Thyroid gland (tissue), 4 donors: ENCODE results near the gene KYNU. TPM values are rescaled to one million over a fixed set of nuclear protein-coding genes. Genes with fewer than 3 reads are reported as not detected.

ENCODE experiments used
- DNase-seq, 2 donors: peaks; one replicate each; pipeline ENCODE4 v3.0.0-alpha.2; 2019
- H3K27ac ChIP-seq, 3 donors: fragments of 200-600 bp; sonication (generic); 1 replicate in 2 of 3; 2 replicates in 1 of 3; pipeline ENCODE4 v1.5.1; 2016 to 2019; ENCODE audit warnings: mild to moderate bottlenecking in 1 of 3, moderate library complexity in 1 of 3
- H3K27me3 ChIP-seq: fragments of 200-600 bp; sonication (generic); one replicate; pipeline ENCODE4 v1.5.1; 2019
- H3K36me3 ChIP-seq, 2 donors: fragments of 200-600 bp; sonication (generic); one replicate each; pipeline ENCODE4 v1.5.1; 2016 to 2019
- H3K4me1 ChIP-seq, 2 donors: fragments of 200-600 bp; sonication (generic); one replicate each; pipeline ENCODE4 v1.5.1; 2017 to 2019
- H3K4me3 ChIP-seq, 3 donors: fragments of 200-600 bp; sonication (generic); replicated peaks in 1 of 3; 1 replicate in 2 of 3; 2 replicates in 1 of 3; pipeline ENCODE4 v1.5.1; 2016; ENCODE audit warnings: mild to moderate bottlenecking in 1 of 3
- H3K9me3 ChIP-seq: fragments of 200-600 bp; sonication (generic); one replicate; pipeline ENCODE4 v1.5.1; 2017
- CTCF ChIP-seq, 6 experiments: fragments of 200-600 bp in 3 of 6; fragments of 450-650 bp in 3 of 6; sonication (generic) in 3 of 6; IDR thresholded peaks; one replicate each; pipeline ENCODE4 v1.5.1; 2016 to 2019; ENCODE audit warnings: antibody characterized with exemption in 6 of 6, mild to moderate bottlenecking in 2 of 6, inconsistent platforms in 1 of 6, moderate library complexity in 1 of 6
- POLR2A ChIP-seq, 2 donors: fragments of 450-650 bp; IDR thresholded peaks; one replicate each; pipeline ENCODE4 v1.6.1; 2017; ENCODE audit warnings: antibody characterized with exemption in 2 of 2, mild to moderate bottlenecking in 2 of 2, moderate library complexity in 1 of 2
- WGBS, 2 donors: methylation state at CpG; one replicate each; pipeline ENCODE4 v1.1.5; 2017; 5-methylcytosine and 5-hydroxymethylcytosine counted together
- intact Hi-C: fragments of 100-400 bp; cut with DNase I; formaldehyde crosslinking; loops from one replicate; pipeline ENCODE4 v1.15.1; 2023
- total RNA-seq, 4 donors: library from RNA; depleted of rRNA; stranded (reverse); fragments of >200 nt; gene quantifications; one replicate each; pipeline ENCODE4 v1.2.3, GENCODE V29; 2016

The KYNU gene
- total RNA-seq, 4 donors from 2014 or later = 0.93 to 7.8 (median 4.5) TPM

- H3K36me3 ChIP-seq = no peaks in the 10 kb centered on the region
- no peak overlapping the region for H3K4me3 ChIP-seq
- no peak for DNase-seq
- intact Hi-C loops = no loop called here
- no peaks in the 10 kb centered on the region for H3K9me3 ChIP-seq
- H3K4me1 ChIP-seq = no peaks in the 10 kb centered on the region
- TF ChIP-seq CTCF (IDR thresholded peaks at IDR 0.05) = no peak
- TF ChIP-seq POLR2A (IDR thresholded peaks at IDR 0.05) = no peak
- WGBS, 2 donors = 60 to 72% methylated on average over 4 of the region's 4 CpGs
- no peaks in the 10 kb centered on the region for H3K27me3 ChIP-seq
- no peak overlapping the region for H3K27ac ChIP-seq
These were observed 138.2 kb downstream of the KYNU start for GRCh38 chr2:143015656-143016055.

DNA sequence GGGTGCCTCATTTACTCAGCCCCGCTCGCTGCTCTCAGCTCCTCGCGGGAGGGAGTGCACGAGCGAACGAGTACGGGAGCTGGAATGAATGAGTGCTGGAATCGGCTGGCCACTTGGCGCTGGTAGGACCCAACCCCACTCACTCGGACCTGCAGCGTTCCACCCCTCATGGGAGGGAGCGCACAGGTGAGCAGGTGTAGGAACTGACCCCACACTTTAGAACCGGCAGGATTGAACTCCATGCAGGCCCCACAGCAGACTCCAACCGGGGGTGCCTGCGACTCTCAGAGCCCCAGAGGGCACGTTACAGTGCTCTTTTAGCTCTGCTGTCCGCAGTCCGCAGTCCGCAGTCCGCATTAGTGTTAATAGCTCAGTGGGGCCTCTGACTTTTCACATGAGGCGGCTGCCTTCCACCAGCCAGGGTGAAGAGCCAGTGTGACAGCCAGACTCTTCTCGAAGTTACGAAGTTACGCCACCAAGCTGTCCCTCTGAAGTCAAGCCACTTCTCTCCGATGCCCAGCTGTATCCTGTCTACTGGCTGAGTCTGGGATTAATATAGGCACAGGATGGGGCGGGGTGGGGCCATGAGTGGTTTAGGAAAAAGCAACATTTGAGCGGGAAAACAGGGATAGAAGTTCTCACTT, 149.1 kb downstream of the KYNU start:
- DNase-seq = peak in 1 of 2 donors; percentile 2
- WGBS, 2 donors = 25 to 29% methylated on average over 21 to 28 of the region's 28 CpGs
- Histone ChIP-seq H3K36me3 (no peaks in the 10 kb centered on the region), H3K4me3 (no peak overlapping the region), H3K4me1 (peaks cover 0 to 8% of the 10 kb centered on the region in 2 donors), H3K27ac (no peak overlapping the region), H3K9me3 (no peaks in the 10 kb centered on the region), H3K27me3 (no peaks in the 10 kb centered on the region)
- TF ChIP-seq POLR2A (IDR thresholded peaks at IDR 0.05) = no peak
- intact Hi-C loops = no loop called here

GRCh38 chr2:143029141-143029540, 151.7 kb downstream of the KYNU start:
- intact Hi-C loops = no loop called here
- H3K4me3 ChIP-seq = no peak overlapping the region
- no peak for DNase-seq
- no peak overlapping the region for H3K27ac ChIP-seq
- H3K9me3 ChIP-seq = no peaks in the 10 kb centered on the region
- TF ChIP-seq CTCF (IDR thresholded peaks at IDR 0.05) (no peak), POLR2A (IDR thresholded peaks at IDR 0.05) (no peak)
- 78 to 81% methylated on average over 2 of the region's 2 CpGs for WGBS, 2 donors
- no peaks in the 10 kb centered on the region for H3K36me3 ChIP-seq
- peaks cover 0 to 8% of the 10 kb centered on the region in 2 donors for H3K4me1 ChIP-seq
- H3K27me3 ChIP-seq = no peaks in the 10 kb centered on the region

DNA sequence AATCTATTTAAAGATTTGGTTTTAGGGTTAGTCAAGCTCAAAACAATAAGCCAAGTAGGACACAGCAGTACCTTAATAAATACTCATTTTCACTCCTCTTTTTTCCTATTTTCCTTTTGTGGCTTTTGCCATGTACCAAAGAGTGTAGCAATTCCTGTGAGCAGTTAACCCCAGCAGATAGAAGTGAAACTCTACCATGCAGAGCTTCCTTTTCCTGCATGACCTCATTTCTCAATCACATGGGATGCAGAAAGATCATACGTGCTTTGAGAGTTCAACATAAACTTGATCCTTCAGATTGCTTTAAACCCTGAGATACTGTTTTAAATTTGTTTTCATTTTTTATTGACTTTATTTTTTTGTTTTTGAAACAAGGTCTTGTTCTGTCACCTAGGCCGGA, 152.7 kb downstream of the KYNU start:
- peaks cover 0 to 8% of the 10 kb centered on the region in 2 donors for H3K4me1 ChIP-seq
- H3K27ac ChIP-seq = no peak overlapping the region
- intact Hi-C loops = no loop called here
- no peaks in the 10 kb centered on the region for H3K27me3 ChIP-seq
- no peak for TF ChIP-seq CTCF (IDR thresholded peaks at IDR 0.05)
- TF ChIP-seq POLR2A (IDR thresholded peaks at IDR 0.05) = no peak
- H3K4me3 ChIP-seq = no peak overlapping the region
- no peak for DNase-seq
- no peaks in the 10 kb centered on the region for H3K9me3 ChIP-seq
- H3K36me3 ChIP-seq = no peaks in the 10 kb centered on the region
- 80 to 86% methylated on average over 2 of the region's 2 CpGs for WGBS, 2 donors

DNA sequence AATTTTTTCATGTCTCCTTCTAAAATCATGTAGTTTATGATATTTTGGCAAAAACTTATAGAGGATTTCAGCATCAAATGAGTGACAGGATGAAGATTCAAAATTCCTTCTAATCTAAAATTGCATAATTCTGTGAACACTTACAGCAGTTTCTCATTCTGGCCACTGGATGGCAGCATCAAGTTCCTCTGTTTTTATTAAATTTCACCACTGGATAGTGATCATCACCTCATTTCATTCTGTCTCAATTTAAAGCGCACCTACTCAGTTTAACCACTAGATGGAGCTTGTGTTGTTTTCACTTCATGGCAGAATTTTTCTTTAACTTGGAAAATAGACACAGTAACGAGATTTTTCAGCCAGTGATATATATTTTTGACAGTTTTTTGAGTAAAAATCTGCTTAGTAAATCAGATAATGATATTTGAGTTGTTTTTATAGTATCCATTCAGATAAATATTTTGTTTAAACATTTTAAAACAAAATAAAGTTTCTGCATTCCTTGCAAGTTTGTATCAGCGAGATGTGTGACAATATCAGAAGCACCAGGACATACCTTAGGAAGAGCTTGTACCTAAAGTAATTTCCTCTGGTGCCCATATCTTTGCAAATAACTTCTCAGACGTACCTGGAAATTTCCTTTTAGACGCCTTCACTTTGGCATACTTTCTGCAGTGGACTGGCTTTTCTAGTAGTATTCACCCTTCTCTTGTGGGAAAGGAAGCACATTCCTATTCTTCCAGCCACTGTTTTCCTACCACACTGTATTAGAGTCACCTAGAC, 157.0 kb downstream of the KYNU start:
- TF ChIP-seq CTCF (IDR thresholded peaks at IDR 0.05) (peak; percentile 79 to 99 (median 94)), POLR2A (IDR thresholded peaks at IDR 0.05) (no peak)
- DNase-seq = peak; percentile 42 to 45
- H3K27me3 ChIP-seq = no peaks in the 10 kb centered on the region
- intact Hi-C loops = no loop called here
- no peaks in the 10 kb centered on the region for H3K4me1 ChIP-seq
- H3K9me3 ChIP-seq = no peaks in the 10 kb centered on the region
- no peak overlapping the region for H3K27ac ChIP-seq
- no peak overlapping the region for H3K4me3 ChIP-seq
- H3K36me3 ChIP-seq = no peaks in the 10 kb centered on the region
- 37% methylated on average over 5 of the region's 5 CpGs for WGBS, 2 donors
